Amniotic epithelial cell (primary cell): ENCODE results near the gene HRH1.
"Not testable (repeated sequence)": the region's sequence is repeated elsewhere in the genome, so short reads cannot be mapped to it uniquely, and the experiment has no call there.

Experiments used
- DNase-seq: peaks from one replicate; pipeline ENCODE4 v3.0.0-alpha.2; 2010; ENCODE audit warnings: low read depth

HRH1 gene

GRCh38 chr3:11206316-11206715 is 52.0 kb downstream of the HRH1 start:
- no peak for DNase-seq

- DNase-seq: no peak
Measured at GRCh38 chr3:11206953-11207352, 52.7 kb downstream of the HRH1 start.

GRCh38 chr3:11211531-11212298 is 57.4 kb downstream of the HRH1 start:
- peak; percentile 59 for DNase-seq

- DNase-seq: peak; percentile 45
Measured at GRCh38 chr3:11212299-11212608, 58.0 kb downstream of the HRH1 start.

- DNase-seq: no peak
Measured at GRCh38 chr3:11212784-11213183, 58.5 kb downstream of the HRH1 start.

GRCh38 chr3:11213810-11214450 is 59.6 kb downstream of the HRH1 start:
- DNase-seq: no peak

- DNase-seq: no peak
Measured at GRCh38 chr3:11214451-11214978, 60.2 kb downstream of the HRH1 start.

- not testable (repeated sequence) for DNase-seq
Measured at GRCh38 chr3:11217370-11217769, 63.1 kb downstream of the HRH1 start.

GRCh38 chr3:11220230-11220629 is 65.9 kb downstream of the HRH1 start:
- DNase-seq: no peak

- DNase-seq: no peak
Measured at GRCh38 chr3:11221818-11222415, 67.6 kb downstream of the HRH1 start.

- no peak for DNase-seq
Measured at GRCh38 chr3:11224010-11224409, 69.7 kb downstream of the HRH1 start.

- DNase-seq: no peak
Measured at GRCh38 chr3:11224870-11225229, 70.6 kb downstream of the HRH1 start.

GRCh38 chr3:11226042-11226370 is 71.7 kb downstream of the HRH1 start:
- no peak for DNase-seq

GRCh38 chr3:11228041-11228440 is 73.7 kb downstream of the HRH1 start:
- DNase-seq: no peak

- DNase-seq: no peak
Measured at GRCh38 chr3:11230125-11230524, 75.8 kb downstream of the HRH1 start.

GRCh38 chr3:11230832-11231231 is 76.5 kb downstream of the HRH1 start:
- no peak for DNase-seq

- DNase-seq: no peak
Measured at GRCh38 chr3:11235385-11235784, 81.1 kb downstream of the HRH1 start.

- DNase-seq: peak; percentile 68
Measured at GRCh38 chr3:11236588-11237461, 82.5 kb downstream of the HRH1 start.

- DNase-seq: peak; percentile 97
Measured at GRCh38 chr3:11238060-11238459, 83.8 kb downstream of the HRH1 start.

GRCh38 chr3:11238880-11239279 is 84.6 kb downstream of the HRH1 start:
- DNase-seq: peak; percentile 98

GRCh38 chr3:11239796-11240195 is 85.5 kb downstream of the HRH1 start:
- DNase-seq: no peak

- peak; percentile 27 for DNase-seq
Measured at GRCh38 chr3:11240496-11240895, 86.2 kb downstream of the HRH1 start.
